A549 (cell line): ENCODE data around the gene NUAK1. TPM values are rescaled to one million over a fixed set of nuclear protein-coding genes. Genes with fewer than 3 reads are reported as not detected.

Source experiments
- ATAC-seq, 2 experiments: fragments of 200-7000 bp in 1 of 2; fragments of >200 bp in 1 of 2; cut with Nextera tagmentation in 1 of 2; cut with Tn5 transposase in 1 of 2; 3 replicates each; pipeline versions ENCODE4 v1.8.0 to v1.9.1; 2018 to 2020; ENCODE audit warnings: mild to moderate bottlenecking in 1 of 2, moderate library complexity in 1 of 2
- CTCF ChIA-PET: fragments of 300-600 bp; sonication (Branson Sonifier 250); formaldehyde crosslinking; extraction: SDS; loops from one replicate; lab custom pipeline; 2021; ENCODE audit warnings: antibody characterized with exemption, inconsistent platforms; lab: Yijun Ruan, JAX
- POLR2A ChIA-PET: fragments of 350-600 bp; formaldehyde crosslinking; extraction: SDS; loops from one replicate; lab custom pipeline; 2021; ENCODE audit warnings: antibody characterized with exemption, inconsistent platforms; lab: Yijun Ruan, JAX
- DNase-seq, 2 experiments: peaks; one replicate each; pipeline versions ENCODE4 v3.0.0 to v3.0.0-alpha.2; 2011 to 2016; ENCODE audit warnings: low read depth in 1 of 2, low spot score in 1 of 2
- FAIRE-seq: peaks from 2 replicates; lab custom pipeline; 2011; peaks lifted over from hg19 to GRCh38; lab: Jason Lieb, UNC
- H3K27ac ChIP-seq, 2 experiments: fragments of >200 bp; sonication (Bioruptor Twin); formaldehyde crosslinking; 3 replicates each; pipeline ENCODE4 v1.5.1; 2016 to 2017
- H3K4me1 ChIP-seq: fragments of >200 bp; sonication (Bioruptor Twin); formaldehyde crosslinking; 3 replicates; pipeline ENCODE4 v1.6.1; 2016
- H3K4me2 ChIP-seq: fragments of >200 bp; sonication (Bioruptor Twin); formaldehyde crosslinking; 3 replicates; pipeline ENCODE4 v1.6.1; 2016
- H3K4me3 ChIP-seq: fragments of >200 bp; sonication (Bioruptor Twin); formaldehyde crosslinking; 3 replicates; pipeline ENCODE4 v1.5.1; 2016
- H3K9me3 ChIP-seq: fragments of >200 bp; sonication (Bioruptor Twin); formaldehyde crosslinking; 3 replicates; pipeline ENCODE4 v1.6.1; 2016
- ATOH8 ChIP-seq: fragments of 250-450 bp; sonication (Bioruptor Pico); IDR thresholded peaks from 2 replicates; pipeline ENCODE4 v1.5.0; 2020; ENCODE audit warnings: low read depth, mild to moderate bottlenecking, moderate library complexity
- CEBPB ChIP-seq, 2 experiments: fragments of >200 bp in 1 of 2; sonication (Bioruptor Twin) in 1 of 2; formaldehyde crosslinking in 1 of 2; IDR thresholded peaks; 2 replicates each; pipeline ENCODE4 v1.6.1; 2012 to 2016
- EP300 ChIP-seq, 2 experiments: fragments of >200 bp; sonication (Bioruptor Twin); formaldehyde crosslinking; IDR thresholded peaks; 2 replicates in 1 of 2; 3 replicates in 1 of 2; pipeline ENCODE4 v1.6.1; 2016 to 2017
- FOSL2 ChIP-seq, 2 experiments: fragments of 450-650 bp in 1 of 2; fragments of >200 bp in 1 of 2; sonication (Bioruptor Twin) in 1 of 2; formaldehyde crosslinking; IDR thresholded peaks; 2 replicates each; pipeline versions ENCODE4 v1.5.0 to v1.6.1; 2016 to 2020; ENCODE audit warnings: mild to moderate bottlenecking in 1 of 2, moderate library complexity in 1 of 2
- FOXS1 ChIP-seq: fragments of 250-450 bp; sonication (Bioruptor Pico); IDR thresholded peaks from 2 replicates; pipeline ENCODE4 v1.5.0; 2020; ENCODE audit warnings: mild to moderate bottlenecking, moderate library complexity
- HDAC2 ChIP-seq: fragments of 200-600 bp; sonication (generic); IDR thresholded peaks from 2 replicates; pipeline ENCODE4 v1.6.1; 2016
- HEYL ChIP-seq: fragments of 250-450 bp; sonication (Bioruptor Pico); IDR thresholded peaks from 2 replicates; pipeline ENCODE4 v1.8.0; 2021; ENCODE audit warnings: mild to moderate bottlenecking, moderate library complexity
- KDM1A ChIP-seq: fragments of 200-600 bp; sonication (generic); IDR thresholded peaks from 2 replicates; pipeline ENCODE4 v1.6.1; 2016; ENCODE audit warnings: low read depth, mild to moderate bottlenecking
- KDM5A ChIP-seq: fragments of 200-600 bp; sonication (generic); IDR thresholded peaks from 2 replicates; pipeline ENCODE4 v1.6.1; 2016; ENCODE audit warnings: antibody characterized with exemption, mild to moderate bottlenecking
- MYC ChIP-seq: IDR thresholded peaks from 2 replicates; pipeline ENCODE4 v1.6.1; 2012; ENCODE audit warnings: mild to moderate bottlenecking, inconsistent platforms, low read length, improper control_type of control experiment, borderline replicate concordance
- NFE2L2 ChIP-seq: fragments of 150-350 bp; conservative IDR thresholded peaks from 2 replicates; pipeline ENCODE4 v1.6.1; 2014; ENCODE audit warnings: low read length
- PBX3 ChIP-seq: IDR thresholded peaks from 2 replicates; pipeline ENCODE4 v1.6.1; 2012
- PHF8 ChIP-seq: fragments of 200-600 bp; sonication (generic); IDR thresholded peaks from 2 replicates; pipeline ENCODE4 v1.6.1; 2016; ENCODE audit warnings: low read depth, mild to moderate bottlenecking, antibody characterized with exemption, moderate library complexity, borderline replicate concordance
- POLR2A ChIP-seq: IDR thresholded peaks from 2 replicates; pipeline ENCODE4 v1.6.1; 2012; ENCODE audit warnings: mild to moderate bottlenecking, low read length
- RAD21 ChIP-seq, 2 experiments: fragments of >200 bp in 1 of 2; sonication (Bioruptor Twin) in 1 of 2; formaldehyde crosslinking in 1 of 2; IDR thresholded peaks in 1 of 2; conservative IDR thresholded peaks in 1 of 2; 2 replicates in 1 of 2; 3 replicates in 1 of 2; pipeline ENCODE4 v1.6.1; 2012 to 2018; ENCODE audit warnings: inconsistent platforms in 1 of 2
- RARB ChIP-seq: fragments of 250-450 bp; sonication (Bioruptor Pico); IDR thresholded peaks from 2 replicates; pipeline ENCODE4 v1.8.0; 2021; ENCODE audit warnings: mild to moderate bottlenecking, moderate library complexity
- SMC3 ChIP-seq: fragments of >200 bp; sonication (Bioruptor Twin); formaldehyde crosslinking; IDR thresholded peaks from 3 replicates; pipeline ENCODE4 v1.6.1; 2018; ENCODE audit warnings: inconsistent platforms
- TP53 ChIP-seq: fragments of 250-450 bp; sonication (Bioruptor Pico); IDR thresholded peaks from 2 replicates; pipeline ENCODE4 v1.5.0; 2021; ENCODE audit warnings: mild to moderate bottlenecking, moderate library complexity
- USF2 ChIP-seq: fragments of 450-650 bp; IDR thresholded peaks from 2 replicates; pipeline ENCODE4 v1.6.1; 2014; ENCODE audit warnings: antibody characterized with exemption
- ZSCAN20 ChIP-seq: fragments of 250-450 bp; sonication (Bioruptor Pico); IDR thresholded peaks from 2 replicates; pipeline ENCODE4 v1.8.0; 2022; ENCODE audit warnings: mild to moderate bottlenecking, moderate library complexity
- WGBS: methylation state at CpG from one replicate; pipeline ENCODE4 v1.1.6; 2017; ENCODE audit errors: missing lambda C conversion rate; 5-methylcytosine and 5-hydroxymethylcytosine counted together
- polyA plus RNA-seq, 4 experiments: library from polyadenylated mRNA; depleted of rRNA in 3 of 4; stranded (reverse); fragments of >200 nt; fragmentation: RNase III in 1 of 4; extraction: RNeasy Plus Mini Kit Qiagen cat#74134 plus additional on column Dnase treatment in 1 of 4; gene quantifications; 2 replicates in 3 of 4; 3 replicates in 1 of 4; pipeline ENCODE4 v1.2.3, GENCODE V29; 2011 to 2017
- TF ChIP-seq, protein P1 (sequence below): IDR thresholded peaks from 2 replicates; pipeline ENCODE4 v1.6.1; 2012
- TF ChIP-seq, protein P2 (sequence below): IDR thresholded peaks from 2 replicates; pipeline ENCODE4 v1.6.1; 2012; ENCODE audit warnings: low read depth, borderline replicate concordance
- TF ChIP-seq, protein P3 (sequence below): fragments of 150-350 bp; IDR thresholded peaks from 2 replicates; pipeline ENCODE4 v1.6.1; 2014; ENCODE audit warnings: low read depth, mild to moderate bottlenecking, low read length
- TF ChIP-seq, protein P4 (sequence below): fragments of >200 bp; sonication (Bioruptor Twin); formaldehyde crosslinking; IDR thresholded peaks from 3 replicates; pipeline ENCODE4 v1.5.1; 2016

NUAK1 gene
- polyA plus RNA-seq, 2 of the 4 experiments (the other 2 are of a cell fraction): 20.8 to 22.3 TPM

- 89% methylated on average over 9 of the region's 9 CpGs for WGBS
- Histone ChIP-seq H3K27ac (no peak overlapping the region), H3K4me1 (peaks cover 11% of the 10 kb centered on the region; the same call in 2 of the 3 replicates), H3K9me3 (no peaks in the 10 kb centered on the region), H3K4me3 (no peak overlapping the region)
- CTCF ChIA-PET: interaction anchor here (0.9 kb wide), 1 partner anchor 58 kb away, joined by 3 read pairs; no protein-coding TSS in a partner anchor
- no peak for FAIRE-seq
- no peak for DNase-seq
- no peak for ATAC-seq
- TF ChIP-seq SMC3 (no peak), POLR2A (no peak), ZSCAN20 (no peak), CEBPB (IDR thresholded peaks at IDR 0.05) (no peak)
- TF ChIP-seq, protein P1, sequence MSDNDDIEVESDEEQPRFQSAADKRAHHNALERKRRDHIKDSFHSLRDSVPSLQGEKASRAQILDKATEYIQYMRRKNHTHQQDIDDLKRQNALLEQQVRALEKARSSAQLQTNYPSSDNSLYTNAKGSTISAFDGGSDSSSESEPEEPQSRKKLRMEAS: no peak
- TF ChIP-seq, protein P2, sequence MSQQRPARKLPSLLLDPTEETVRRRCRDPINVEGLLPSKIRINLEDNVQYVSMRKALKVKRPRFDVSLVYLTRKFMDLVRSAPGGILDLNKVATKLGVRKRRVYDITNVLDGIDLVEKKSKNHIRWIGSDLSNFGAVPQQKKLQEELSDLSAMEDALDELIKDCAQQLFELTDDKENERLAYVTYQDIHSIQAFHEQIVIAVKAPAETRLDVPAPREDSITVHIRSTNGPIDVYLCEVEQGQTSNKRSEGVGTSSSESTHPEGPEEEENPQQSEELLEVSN: no peak
- TF ChIP-seq, all 56 proteins: peak for 0
- no peak overlapping the region for H3K4me2 ChIP-seq
- POLR2A ChIA-PET: no interaction called here
These were observed 89.6 kb downstream of the NUAK1 start for GRCh38 chr12:106049105-106049504.

GRCh38 chr12:106048676-106049075 lies 90.1 kb downstream of the NUAK1 start:
- H3K4me1 ChIP-seq: peaks cover 11% of the 10 kb centered on the region; the same call in 2 of the 3 replicates
- ATAC-seq (no peak), DNase-seq (no peak), FAIRE-seq (no peak)
- H3K4me3 ChIP-seq: no peak overlapping the region
- POLR2A ChIA-PET: no interaction called here
- CTCF ChIA-PET: interaction anchor here (0.9 kb wide), 1 partner anchor 58 kb away, joined by 3 read pairs; no protein-coding TSS in a partner anchor
- H3K4me2 ChIP-seq: no peak overlapping the region
- no peak for TF ChIP-seq FOXS1 (CRISPR knock-in tag)
- no peak for TF ChIP-seq RAD21 (conservative IDR thresholded peaks at IDR 0.05 in 1 of 2, IDR thresholded peaks at IDR 0.05 in 1 of 2)
- TF ChIP-seq, protein P2: no peak
- TF ChIP-seq, protein P3, sequence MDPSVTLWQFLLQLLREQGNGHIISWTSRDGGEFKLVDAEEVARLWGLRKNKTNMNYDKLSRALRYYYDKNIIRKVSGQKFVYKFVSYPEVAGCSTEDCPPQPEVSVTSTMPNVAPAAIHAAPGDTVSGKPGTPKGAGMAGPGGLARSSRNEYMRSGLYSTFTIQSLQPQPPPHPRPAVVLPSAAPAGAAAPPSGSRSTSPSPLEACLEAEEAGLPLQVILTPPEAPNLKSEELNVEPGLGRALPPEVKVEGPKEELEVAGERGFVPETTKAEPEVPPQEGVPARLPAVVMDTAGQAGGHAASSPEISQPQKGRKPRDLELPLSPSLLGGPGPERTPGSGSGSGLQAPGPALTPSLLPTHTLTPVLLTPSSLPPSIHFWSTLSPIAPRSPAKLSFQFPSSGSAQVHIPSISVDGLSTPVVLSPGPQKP: no peak
- no peak overlapping the region for H3K27ac ChIP-seq
- WGBS: 63% methylated on average over 6 of the region's 6 CpGs
- H3K9me3 ChIP-seq: no peaks in the 10 kb centered on the region

DNA sequence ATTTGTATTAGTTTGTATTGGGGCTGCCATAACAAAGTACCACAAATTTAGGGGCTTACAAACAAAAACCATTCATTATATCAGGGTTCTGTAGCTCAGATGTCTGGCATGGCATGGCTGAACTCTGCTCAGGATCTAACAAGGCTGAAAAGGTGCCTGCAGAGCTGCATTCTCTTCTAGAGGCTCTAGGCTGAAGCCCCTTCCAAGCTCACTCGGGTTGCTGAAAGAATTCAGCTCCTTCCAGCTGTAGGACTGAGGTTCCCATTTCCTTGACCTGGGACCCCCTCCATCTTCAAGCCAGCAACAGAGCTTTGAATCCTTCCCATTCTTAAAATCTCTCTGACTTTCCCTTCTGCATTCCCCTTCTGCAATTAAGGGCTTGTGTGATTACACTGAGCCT lies 90.7 kb downstream of the NUAK1 start:
- CTCF ChIA-PET: interaction anchor here (0.7 to 1.2 kb wide), 2 partner anchors 43 to 617 kb away, joined by 3 to 4 read pairs; no protein-coding TSS in a partner anchor
- no peak for FAIRE-seq

More for the DNA sequence above, 90.7 kb downstream of the NUAK1 start:
- no peak overlapping the region for H3K27ac ChIP-seq
- POLR2A ChIA-PET: no interaction called here
- peaks cover 11% of the 10 kb centered on the region; the same call in 2 of the 3 replicates for H3K4me1 ChIP-seq
- ATAC-seq: no peak
- no peak for DNase-seq
- no peak overlapping the region for H3K4me2 ChIP-seq
- H3K9me3 ChIP-seq: no peaks in the 10 kb centered on the region
- no peak overlapping the region for H3K4me3 ChIP-seq
- TF ChIP-seq FOSL2 (IDR thresholded peaks at IDR 0.05) (no peak), FOSL2 (CRISPR knock-in tag; IDR thresholded peaks at IDR 0.05) (no peak), SMC3 (no peak), KDM5A (no peak), CEBPB (IDR thresholded peaks at IDR 0.05) (no peak), PBX3 (no peak), HEYL (CRISPR knock-in tag) (no peak), RARB (no peak), HDAC2 (no peak), MYC (no peak), PHF8 (no peak), ATOH8 (CRISPR knock-in tag) (no peak), USF2 (no peak), TP53 (no peak), KDM1A (no peak), EP300 (IDR thresholded peaks at IDR 0.05) (no peak), NFE2L2 (no peak)
- TF ChIP-seq, protein P1: no peak
- TF ChIP-seq, protein P4, sequence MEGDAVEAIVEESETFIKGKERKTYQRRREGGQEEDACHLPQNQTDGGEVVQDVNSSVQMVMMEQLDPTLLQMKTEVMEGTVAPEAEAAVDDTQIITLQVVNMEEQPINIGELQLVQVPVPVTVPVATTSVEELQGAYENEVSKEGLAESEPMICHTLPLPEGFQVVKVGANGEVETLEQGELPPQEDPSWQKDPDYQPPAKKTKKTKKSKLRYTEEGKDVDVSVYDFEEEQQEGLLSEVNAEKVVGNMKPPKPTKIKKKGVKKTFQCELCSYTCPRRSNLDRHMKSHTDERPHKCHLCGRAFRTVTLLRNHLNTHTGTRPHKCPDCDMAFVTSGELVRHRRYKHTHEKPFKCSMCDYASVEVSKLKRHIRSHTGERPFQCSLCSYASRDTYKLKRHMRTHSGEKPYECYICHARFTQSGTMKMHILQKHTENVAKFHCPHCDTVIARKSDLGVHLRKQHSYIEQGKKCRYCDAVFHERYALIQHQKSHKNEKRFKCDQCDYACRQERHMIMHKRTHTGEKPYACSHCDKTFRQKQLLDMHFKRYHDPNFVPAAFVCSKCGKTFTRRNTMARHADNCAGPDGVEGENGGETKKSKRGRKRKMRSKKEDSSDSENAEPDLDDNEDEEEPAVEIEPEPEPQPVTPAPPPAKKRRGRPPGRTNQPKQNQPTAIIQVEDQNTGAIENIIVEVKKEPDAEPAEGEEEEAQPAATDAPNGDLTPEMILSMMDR: no peak
- WGBS: 64% methylated on average over 1 of the region's 1 CpG
